Fibroblast of peridontal ligament (primary cell): ENCODE measurements around the gene ZNF440.
A peak's percentile ranks its signal among the peaks of the same experiment; 100 is the strongest.
"Not testable (repeated sequence)": the region's sequence is repeated elsewhere in the genome, so short reads cannot be mapped to it uniquely, and the experiment has no call there.

Experiments used
- DNase-seq: peaks from one replicate; pipeline ENCODE4 v3.0.0-alpha.2; 2010; ENCODE audit errors: extremely low read depth

ZNF440 gene

DNA sequence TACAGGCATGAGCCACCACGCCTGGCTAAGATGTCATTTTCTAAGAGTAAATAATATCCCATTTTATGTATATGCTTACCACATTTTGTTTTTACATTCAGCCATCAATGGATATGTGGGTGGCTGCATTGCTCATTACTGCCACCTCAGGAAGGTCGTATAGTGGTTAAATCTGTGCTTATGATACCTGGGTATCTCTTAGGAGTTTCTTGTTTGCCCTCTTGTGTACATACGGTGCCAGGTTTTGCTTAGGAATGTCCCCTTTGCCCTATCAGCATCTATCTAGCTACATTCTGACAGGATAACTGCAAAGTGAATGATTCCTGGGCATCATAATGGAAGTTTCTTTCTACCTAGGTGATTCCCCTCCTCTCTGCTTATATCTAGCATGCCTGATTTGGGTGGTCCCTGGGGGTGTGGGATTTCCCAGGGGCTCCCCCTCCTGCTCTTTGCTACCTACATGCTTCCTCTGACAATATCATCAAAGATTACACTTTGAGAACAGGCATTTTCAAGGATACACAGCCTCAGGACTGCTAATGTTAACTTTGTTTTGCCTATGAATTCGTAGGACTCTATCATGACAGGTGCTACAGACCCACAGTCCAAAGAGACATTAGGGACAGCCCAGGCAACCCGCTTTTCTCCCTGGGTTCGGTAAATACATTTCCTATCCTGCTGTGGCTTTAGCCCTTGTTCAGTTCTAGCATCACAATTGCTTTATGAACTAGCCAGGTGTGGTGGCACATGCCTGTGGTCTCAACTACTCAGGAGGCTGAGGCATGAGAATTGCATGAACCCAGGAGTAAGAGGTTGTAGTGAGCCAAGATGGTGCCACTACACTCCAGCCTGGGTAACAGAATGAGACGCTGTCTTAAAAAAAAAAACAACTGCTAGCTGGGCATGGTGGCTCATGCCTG, 15.1 kb downstream of the ZNF440 start:
- not testable (repeated sequence) for DNase-seq

DNA sequence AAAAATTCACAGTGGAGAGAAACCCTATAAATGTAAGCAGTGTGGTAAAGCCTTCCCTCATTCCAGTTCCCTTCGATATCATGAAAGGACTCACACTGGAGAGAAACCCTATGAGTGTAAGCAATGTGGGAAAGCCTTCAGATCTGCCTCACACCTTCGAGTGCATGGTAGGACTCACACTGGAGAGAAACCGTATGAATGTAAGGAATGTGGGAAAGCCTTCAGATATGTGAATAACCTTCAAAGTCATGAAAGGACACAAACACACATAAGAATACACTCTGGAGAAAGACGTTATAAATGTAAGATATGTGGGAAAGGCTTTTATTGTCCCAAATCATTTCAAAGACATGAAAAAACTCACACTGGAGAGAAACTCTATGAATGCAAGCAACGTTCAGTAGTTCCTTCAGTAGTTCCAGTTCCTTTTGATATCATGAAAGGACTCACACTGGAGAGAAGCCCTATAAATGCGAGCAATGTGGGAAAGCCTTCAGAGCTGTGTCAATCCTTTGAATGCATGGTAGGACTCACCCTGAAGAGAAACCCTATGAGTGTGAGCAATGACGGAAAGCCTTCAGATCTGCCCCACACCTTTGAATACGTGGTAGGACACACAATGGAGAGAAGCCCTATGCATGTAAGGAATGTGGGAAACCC, 18.3 kb downstream of the ZNF440 start:
- no peak for DNase-seq

DNA sequence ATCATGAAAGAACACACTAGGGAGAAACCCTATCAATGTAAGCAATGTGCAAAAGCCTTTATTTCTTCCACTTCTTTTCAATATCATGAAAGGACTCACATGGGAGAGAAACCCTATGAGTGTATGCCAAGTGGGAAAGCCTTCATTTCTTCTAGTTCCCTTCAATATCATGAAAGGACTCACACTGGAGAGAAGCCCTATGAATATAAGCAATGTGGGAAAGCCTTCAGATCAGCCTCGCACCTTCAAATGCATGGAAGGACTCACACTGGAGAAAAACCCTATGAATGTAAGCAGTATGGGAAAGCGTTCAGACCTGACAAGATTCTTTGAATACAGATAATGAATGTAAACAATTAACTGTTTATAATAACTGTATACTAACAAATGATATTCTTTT, 19.5 kb downstream of the ZNF440 start:
- DNase-seq, result no peak

DNA sequence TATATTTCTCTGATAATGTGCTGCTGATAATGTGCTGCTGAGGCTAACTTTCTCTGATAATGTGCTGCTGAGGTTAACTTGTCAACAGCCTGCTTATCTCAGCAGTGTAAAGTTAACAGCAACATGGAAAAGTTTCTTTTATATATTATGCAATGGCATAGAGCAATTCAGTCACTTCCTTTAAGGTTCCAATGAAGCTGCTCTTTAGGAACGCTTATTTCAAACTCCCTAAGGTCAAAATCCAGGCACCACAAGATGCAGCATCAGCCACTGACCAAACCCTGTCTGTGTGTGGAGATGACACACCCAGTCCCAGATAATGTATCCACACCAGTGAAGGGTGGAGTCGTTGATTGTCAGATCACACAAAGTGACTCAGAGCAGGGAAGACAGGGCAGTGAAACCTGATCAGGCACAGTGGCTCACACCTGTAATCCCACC, 21.6 kb downstream of the ZNF440 start:
- not testable (repeated sequence) for DNase-seq

DNA sequence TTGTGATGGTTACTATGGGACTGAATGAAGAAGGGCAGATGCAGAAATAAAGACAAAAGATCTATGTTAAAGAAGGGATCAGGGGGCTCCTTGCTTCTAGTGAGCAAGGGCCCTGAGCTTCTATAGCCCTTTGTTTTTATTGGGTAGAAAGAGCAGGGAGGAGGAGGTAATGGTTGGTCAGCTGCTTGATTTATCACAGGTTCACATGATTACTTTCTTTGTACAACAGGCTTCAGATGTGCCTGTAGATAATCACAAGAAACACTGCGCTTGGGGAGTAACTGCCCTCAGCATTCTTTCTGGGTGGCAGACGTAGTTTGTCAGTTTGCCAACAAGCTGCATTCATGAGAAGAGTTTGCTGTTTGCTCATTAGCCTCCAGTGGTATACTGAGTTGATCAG, 29.6 kb downstream of the ZNF440 start:
- DNase-seq, result no peak

DNA sequence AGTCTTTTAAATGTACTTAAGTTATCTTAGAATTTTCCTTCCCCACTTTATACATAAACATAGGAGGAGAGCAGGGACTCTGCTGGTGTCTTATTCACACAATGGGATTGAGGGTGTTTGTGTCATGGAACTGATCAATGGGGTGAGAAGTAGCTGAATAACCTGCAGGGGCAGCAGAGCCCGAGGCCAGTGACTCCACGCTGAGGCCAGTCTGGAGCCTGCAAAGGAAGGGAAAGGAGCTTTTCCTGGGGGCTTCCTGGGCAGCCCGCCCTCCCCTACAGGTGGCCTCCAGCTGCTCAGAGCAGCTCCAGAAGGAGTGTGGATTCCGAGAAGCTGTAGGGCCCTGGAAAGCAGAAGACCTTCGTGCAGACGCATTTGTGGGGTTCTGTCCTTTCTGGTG, 33.5 kb downstream of the ZNF440 start:
- DNase-seq, result not testable (repeated sequence)

DNA sequence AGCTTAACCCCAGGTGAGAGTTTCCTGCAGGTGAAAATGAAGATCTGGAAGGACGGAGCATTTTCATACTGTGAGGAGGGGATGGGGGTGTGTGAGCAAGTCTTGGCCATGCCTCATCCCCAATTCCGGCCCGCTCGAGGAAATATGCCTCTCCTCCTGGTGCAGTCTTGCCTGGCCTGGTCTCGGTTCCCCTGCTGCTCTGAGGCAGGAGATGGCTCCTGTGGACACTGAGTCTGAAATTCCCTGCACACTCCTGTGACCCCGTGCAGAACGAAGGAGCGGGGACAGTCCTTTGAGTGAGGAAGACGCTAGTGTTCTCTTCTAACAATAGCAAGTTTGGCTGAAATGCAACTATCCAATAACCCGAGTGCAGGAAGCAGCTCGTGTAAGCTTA, 34.1 kb downstream of the ZNF440 start:
- DNase-seq, result no peak

DNA sequence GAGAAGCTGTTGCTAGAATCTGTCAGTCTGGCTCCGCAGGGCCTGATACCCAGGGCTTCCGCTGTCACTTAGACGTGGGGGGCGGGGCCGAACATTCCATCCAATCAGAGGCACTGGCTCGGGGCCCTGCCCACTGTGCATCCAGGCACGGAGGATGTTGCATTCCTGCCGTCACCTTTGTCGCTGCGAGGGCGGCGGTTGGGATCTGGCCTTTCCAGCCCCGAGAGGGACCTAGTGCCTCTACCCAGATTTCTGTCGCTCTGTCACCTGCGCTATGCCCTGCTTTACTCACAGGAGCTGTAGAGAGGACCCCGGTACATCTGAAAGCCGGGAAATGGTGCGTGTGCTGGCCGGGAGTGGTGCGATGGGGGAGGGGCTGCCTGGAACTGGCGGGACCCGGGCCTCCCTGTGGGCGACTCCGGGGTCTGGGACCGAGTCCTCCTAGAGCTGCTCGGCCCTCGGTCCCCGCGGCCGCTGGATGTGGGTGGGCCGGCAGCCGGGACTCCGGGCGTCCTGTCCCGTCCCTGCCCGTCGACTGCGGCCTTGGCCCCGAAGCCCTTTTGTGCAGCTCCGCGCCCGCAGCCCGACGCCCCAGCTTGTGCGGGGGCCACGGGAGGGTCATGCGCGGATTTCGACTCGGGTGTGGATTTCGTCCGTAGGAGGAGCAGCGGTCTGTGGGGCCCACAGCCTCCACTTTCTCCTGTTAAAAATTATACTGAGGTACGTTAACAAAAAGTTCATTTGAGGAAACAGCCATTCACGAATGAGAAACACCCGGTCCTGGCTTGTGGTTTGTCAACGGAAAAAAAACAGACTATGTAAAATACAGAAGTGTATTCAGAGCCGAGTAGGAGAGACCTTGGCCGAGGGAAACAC, 34.8 kb downstream of the ZNF440 start, which contains the start of gene ZNF439:
TSS of gene ZNF439 (plus strand) at position 133 of the 876 bp plus-strand sequence. CDS start at position 275, 142 bp downstream.
- DNase-seq, result peak; percentile 62

DNA sequence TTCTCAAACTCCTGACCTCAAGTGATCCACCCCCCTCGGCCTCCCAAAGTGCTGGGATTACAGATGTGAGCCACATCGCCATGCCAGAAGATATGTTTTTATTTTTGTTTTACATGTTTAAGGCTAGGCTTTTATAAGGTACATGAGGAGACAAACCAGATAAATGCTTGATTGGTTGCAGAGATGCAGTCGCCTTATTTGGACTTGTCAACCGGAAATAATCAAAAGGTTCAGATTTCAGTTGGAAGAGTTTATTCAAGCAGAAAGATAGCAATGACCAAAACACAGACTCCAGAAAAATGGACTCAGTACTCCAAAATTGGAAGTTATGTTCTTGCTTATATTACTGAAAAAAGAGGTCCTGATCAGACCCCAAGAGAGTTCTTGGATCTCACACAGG, 36.2 kb downstream of the ZNF440 start:
- not testable (repeated sequence) for DNase-seq

DNA sequence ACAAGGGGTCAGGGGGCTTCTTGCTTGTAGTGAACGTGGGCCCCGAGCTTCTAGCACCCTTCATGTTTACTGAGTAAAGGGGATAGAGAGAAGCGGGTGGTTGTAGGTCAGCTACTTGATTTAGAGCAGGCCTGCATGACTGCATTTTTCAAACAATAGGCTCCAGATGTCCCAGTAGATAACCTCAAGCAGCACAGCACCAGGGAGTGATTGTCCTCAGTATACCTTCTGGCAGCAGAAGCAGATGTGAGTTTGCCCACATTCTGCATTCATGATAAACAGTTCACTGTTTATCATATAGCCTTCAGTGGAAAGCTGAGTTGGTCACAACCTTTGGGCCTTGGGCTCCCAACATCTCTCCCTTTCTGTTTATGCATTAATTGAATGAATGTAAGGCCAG, 39.3 kb downstream of the ZNF440 start:
- no peak for DNase-seq

DNA sequence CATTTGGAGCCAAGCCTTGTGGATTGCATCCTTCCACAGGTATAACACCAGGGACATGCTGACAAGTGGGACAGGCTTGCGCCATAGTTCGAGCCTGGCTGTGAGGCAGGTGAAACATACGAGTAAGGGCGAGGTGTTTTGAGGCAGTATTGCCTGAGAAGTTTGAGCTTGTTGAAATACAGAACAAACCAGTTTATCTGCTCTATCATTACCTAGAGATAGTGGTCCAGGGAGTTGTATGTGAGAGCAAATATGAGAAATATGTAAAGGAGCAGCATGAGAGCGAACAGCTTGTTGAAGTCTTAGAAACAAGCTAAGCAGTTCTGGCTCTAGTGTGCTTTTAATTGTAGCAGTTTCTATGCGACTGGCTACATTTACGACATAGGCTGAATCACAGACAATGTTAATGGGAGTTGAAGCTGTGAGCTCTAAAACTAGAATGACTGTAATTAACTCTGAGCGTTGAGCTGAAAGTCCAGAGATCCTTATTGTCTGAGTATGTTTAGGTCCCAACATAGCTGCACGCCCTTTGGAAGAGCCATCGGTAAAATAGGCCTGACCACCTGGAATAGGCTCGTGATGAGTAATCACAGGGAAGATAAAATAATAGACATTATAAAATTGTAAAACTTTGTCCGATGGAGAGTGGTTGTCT, 42.6 kb downstream of the ZNF440 start:
- no peak for DNase-seq

DNA sequence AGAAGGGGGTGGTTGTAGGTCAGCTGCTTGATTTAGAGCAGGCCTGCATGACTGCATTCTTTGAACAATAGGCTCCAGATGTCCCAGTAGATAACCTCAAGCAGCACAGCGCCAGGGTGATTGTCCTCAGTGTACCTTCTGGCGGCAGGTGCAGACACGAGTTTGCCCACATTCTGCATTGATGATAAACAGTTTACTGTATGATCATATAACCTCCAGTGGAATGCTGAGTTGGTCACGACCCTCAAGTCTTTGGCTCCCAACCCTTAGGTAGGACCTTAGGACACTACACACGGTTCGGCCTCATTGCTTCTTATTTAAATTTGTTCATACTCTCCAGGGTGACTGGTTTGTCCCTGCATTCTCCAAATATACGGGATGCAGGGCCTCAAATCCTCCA, 46.6 kb downstream of the ZNF440 start:
- DNase-seq, result no peak

DNA sequence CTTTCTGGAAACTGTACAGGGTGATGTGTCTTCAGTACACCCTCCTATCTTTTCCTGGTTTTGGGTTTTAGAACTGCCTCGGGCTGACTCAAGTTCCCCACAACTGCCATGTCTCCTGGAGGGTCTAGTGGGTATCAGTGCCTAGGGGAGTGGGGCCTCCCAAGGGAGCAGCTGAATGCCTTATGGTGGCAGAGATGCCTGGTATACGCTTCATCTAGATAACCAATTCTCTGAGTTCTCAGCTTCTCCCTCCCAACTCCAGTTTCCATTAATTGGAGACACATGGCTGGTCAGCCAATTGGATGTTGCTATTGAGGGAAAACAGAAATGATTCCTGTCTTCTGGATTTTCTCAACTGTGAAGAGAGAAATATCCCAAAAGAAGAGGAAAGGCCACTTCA, 47.2 kb downstream of the ZNF440 start:
- DNase-seq, result no peak

DNA sequence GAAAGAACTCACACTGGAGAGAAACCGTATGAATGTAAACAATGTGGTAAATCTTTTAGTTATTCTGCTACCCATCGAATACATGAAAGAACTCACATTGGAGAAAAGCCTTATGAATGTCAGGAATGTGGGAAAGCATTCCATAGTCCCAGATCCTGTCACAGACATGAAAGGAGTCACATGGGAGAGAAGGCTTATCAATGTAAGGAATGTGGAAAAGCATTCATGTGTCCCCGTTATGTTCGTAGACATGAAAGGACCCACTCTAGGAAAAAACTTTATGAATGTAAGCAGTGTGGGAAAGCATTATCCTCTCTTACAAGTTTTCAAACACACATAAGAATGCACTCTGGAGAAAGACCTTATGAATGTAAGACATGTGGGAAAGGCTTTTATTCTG, 53.7 kb downstream of the ZNF440 start:
- DNase-seq, result not testable (repeated sequence)

DNA sequence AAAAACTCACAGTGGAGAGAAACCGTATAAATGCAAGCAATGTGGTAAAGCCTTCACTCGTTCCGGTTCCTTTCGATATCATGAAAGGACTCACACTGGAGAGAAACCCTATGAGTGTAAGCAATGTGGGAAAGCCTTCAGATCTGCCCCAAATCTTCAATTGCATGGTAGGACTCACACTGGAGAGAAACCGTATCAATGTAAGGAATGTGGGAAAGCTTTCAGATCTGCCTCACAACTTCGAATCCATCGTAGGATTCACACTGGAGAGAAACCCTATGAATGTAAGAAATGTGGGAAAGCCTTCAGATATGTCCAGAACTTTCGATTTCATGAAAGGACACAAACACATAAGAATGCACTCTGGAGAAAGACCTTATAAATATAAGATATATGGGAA, 54.1 kb downstream of the ZNF440 start:
- no peak for DNase-seq

DNA sequence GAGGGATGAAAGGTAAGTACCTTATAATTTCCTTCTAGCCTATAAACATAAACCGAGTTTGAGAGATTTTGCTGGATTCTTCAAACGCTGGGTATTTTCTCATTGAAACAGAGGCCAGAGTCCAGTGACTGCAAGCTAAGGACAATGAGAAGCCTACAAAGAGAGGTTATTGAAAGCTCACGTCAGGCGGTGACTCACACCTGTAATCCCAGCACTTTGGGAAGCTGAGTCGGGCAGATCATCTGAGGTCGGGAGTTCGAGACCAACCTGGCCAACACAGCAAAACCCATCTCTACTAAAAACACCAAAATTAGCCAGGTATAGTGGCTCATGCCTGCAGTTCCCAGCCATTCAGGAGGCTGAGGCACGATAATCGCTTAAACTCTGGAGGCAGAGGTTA, 58.6 kb downstream of the ZNF440 start:
- DNase-seq, result no peak

DNA sequence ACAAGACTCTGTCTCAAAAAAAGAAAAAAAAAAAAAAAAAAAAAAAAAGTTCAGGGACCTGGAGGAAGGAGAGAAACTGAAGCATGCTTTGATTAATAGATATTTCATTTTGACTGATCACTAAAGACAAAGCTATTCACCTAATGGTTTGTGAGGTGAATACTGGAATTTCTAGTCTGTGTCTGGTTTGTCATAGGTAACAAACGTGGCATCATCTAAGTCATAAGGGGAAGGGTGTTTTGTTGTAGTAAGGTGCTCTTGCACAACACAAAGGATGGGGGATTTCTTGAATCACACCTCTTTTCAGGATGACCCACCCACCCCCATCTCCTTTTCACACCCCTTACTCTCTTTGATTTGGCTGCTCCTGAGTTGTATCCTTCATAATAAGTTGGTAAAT, 59.7 kb downstream of the ZNF440 start:
- no peak for DNase-seq

DNA sequence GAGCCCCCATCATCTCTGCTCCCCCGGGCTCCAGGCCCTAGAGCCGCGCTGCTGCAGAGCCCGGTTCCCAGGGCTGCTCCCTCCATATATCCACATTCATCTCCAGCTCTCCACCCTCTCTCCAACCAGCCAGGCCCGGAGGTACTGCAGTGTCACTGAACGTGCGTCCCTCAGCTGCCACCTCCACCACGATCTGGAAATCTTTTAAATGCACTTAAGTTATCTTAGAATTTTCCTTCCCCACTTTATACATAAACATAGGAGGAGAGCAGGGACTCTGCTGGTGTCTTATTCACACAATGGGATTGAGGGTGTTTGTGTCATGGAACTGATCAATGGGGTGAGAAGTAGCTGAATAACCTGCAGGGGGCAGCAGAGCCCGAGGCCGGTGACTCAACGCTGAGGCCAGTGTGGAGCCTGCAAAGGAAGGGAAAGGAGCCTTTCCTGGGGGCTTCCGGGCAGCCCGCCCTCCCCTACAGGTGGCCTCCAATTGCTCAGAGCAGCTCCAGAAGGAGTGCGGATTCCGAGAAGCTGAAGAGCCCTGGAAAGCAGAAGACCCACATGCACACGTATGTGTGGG, 65.7 kb downstream of the ZNF440 start:
- DNase-seq, result not testable (repeated sequence)

DNA sequence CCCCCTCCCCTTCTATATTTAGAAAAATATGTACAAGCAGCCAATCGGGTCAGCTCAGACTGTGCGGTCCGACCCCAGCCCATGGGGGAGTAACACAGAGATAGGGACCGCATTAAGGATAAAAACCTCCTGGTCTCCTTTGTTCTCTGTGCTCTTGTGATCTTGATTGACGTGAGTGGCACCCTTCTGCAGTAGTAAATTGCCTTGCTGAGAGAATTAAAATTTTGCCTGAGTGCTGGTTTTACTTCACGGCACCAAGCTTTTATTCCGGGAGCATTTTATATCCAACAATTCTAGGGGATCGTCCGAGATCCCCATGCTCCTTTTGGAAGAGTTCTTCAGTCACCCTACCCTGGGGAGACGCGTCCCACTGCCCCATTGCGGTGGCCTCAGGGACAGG, 66.5 kb downstream of the ZNF440 start:
- no peak for DNase-seq

DNA sequence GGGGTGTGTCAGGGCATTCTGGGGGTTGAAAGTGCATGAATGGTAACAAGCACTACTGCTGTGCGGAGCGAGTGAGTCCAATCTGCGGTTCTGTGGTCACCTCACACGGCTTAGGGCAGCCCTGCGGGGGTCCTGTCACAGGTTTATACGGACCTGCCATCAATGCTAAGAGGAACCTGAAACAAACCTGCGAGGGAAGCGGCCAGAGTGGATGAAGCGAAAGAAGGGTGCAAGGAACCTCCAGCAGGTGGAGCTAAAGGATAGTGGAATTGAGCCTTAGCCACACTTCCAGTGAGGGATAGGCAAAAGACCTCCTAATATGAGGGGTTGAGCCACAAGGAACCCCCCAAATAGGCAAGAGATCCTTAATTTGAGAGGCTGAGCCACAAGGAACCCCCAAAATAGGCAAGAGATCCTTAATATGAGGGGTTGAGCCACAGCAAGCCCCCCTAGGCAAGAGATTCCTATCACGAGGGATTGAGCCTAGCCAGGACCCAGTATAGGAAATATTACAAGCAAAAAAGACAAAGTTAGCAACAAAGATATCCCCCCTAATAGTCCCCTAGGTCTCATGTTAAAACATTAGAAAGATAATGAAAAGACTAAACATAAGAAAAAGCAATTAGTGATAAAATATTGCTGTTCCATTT, 67.2 kb downstream of the ZNF440 start:
- DNase-seq, result peak; percentile 54

DNA sequence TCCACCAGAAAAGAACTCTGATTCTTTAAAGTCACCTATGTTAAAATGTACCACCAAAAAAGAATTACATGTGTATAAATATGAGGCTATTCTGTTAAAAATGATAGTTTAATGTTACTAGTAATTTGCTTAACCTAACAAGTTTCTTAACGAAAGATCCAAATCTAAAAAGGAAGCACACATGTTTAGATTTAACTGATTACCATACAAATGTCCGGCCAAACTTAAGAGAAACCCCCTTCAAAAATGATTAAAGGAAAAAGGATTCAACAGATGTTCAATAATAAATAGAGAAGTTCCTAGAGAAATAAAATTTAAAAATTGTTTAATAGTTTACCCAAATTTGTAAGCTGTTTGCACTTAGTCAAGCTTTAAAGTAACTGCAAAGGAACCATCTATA, 68.5 kb downstream of the ZNF440 start:
- no peak for DNase-seq
